ENCODE measurements around the gene EIF4E3. TPM values are rescaled to one million over a fixed set of nuclear protein-coding genes. Genes with fewer than 3 reads are reported as not detected.

EIF4E3 gene
- polyA plus RNA-seq, 6 donors from 2014 or later, result 2.1 to 5.1 (median 3.1) TPM

- Mint-ChIP-seq H3K9me3 (no peaks in the 10 kb centered on the region), H3K27me3 (peaks cover 0 to 19% (median 14%) of the 10 kb centered on the region in 3 donors), H3K4me1 (peaks cover 13 to 14% (median 13%) of the 10 kb centered on the region in 3 donors), H3K36me3 (no peaks in the 10 kb centered on the region), H3K27ac (no peak overlapping the region), H3K4me3 (no peak overlapping the region)
- no peak for DNase-seq
- no peak for ATAC-seq (ENCODE audit: low read depth in 2 of 2)
Measured at GRCh38 chr3:71718072-71718471, 7.1 kb downstream of the EIF4E3 start.

- H3K4me1 Mint-ChIP-seq, result peaks cover 0 to 5% (median 0%) of the 10 kb centered on the region in 3 donors
- DNase-seq (no peak), ATAC-seq (ENCODE audit: low read depth in 2 of 2) (no peak)
- H3K27ac Mint-ChIP-seq, result no peak overlapping the region
- peaks cover 0 to 6% (median 4%) of the 10 kb centered on the region in 3 donors for H3K27me3 Mint-ChIP-seq
- H3K36me3 Mint-ChIP-seq, result no peaks in the 10 kb centered on the region
- H3K9me3 Mint-ChIP-seq, result no peaks in the 10 kb centered on the region
- no peak overlapping the region for H3K4me3 Mint-ChIP-seq
Measured at GRCh38 chr3:71714595-71714994, 10.6 kb downstream of the EIF4E3 start.

- H3K36me3 Mint-ChIP-seq, result no peaks in the 10 kb centered on the region
- no peak overlapping the region for H3K27ac Mint-ChIP-seq
- ATAC-seq (ENCODE audit: low read depth in 2 of 2) (no peak), DNase-seq (no peak)
- no peaks in the 10 kb centered on the region for H3K27me3 Mint-ChIP-seq
- no peaks in the 10 kb centered on the region for H3K4me1 Mint-ChIP-seq
- H3K4me3 Mint-ChIP-seq, result no peak overlapping the region
- no peaks in the 10 kb centered on the region for H3K9me3 Mint-ChIP-seq
Measured at GRCh38 chr3:71713041-71713440, 12.2 kb downstream of the EIF4E3 start.

DNA sequence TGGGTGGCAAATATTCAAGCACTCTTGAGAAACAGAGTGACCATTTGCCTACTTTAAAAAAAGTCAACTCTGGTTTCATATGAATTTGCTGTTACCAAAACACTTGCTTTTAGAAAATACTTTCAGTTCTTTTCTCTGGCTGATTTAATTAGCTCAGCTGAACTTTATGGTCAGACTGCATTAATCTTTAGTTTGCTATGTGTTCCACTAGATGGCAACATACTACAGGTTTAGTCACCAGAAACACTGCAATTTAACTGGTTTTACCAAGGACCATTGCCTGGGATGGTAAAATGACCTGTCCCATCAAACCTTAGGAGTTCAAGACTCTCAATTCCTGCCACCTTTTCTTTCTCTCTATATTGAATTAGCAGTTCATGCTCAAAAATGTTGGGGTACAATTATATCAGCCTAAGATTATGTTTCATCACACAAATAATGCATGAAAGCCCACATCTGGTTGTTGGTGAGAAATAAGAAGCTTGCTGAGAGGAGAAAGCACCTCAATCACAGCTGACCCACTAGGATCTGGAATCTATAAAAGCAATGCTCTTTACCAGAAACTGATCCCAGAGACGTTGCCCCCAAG lies 14.2 kb downstream of the EIF4E3 start:
- ATAC-seq (ENCODE audit: low read depth in 2 of 2), result peak; percentile 63 to 74
- DNase-seq, result peak; percentile 29
- no peak overlapping the region for H3K27ac Mint-ChIP-seq
- no peaks in the 10 kb centered on the region for H3K9me3 Mint-ChIP-seq
- no peaks in the 10 kb centered on the region for H3K27me3 Mint-ChIP-seq
- H3K4me1 Mint-ChIP-seq, result no peaks in the 10 kb centered on the region
- no peak overlapping the region for H3K4me3 Mint-ChIP-seq
- no peaks in the 10 kb centered on the region for H3K36me3 Mint-ChIP-seq

- H3K27ac Mint-ChIP-seq, result no peak overlapping the region
- DNase-seq, result no peak
Measured at GRCh38 chr3:71709908-71710511, 15.2 kb downstream of the EIF4E3 start.

GRCh38 chr3:71708476-71709105 lies 16.6 kb downstream of the EIF4E3 start:
- no peak for ATAC-seq (ENCODE audit: low read depth in 2 of 2)
- H3K9me3 Mint-ChIP-seq, result no peaks in the 10 kb centered on the region
- H3K36me3 Mint-ChIP-seq, result peaks cover 0 to 4% of the 10 kb centered on the region in 2 donors
- no peaks in the 10 kb centered on the region for H3K4me1 Mint-ChIP-seq
- no peak overlapping the region for H3K4me3 Mint-ChIP-seq
- H3K27ac Mint-ChIP-seq, result no peak overlapping the region
- no peaks in the 10 kb centered on the region for H3K27me3 Mint-ChIP-seq
- DNase-seq, result no peak

More at GRCh38 chr3:71709908-71710511, 15.2 kb downstream of the EIF4E3 start:
- ATAC-seq (ENCODE audit: low read depth in 2 of 2), result no peak
- H3K9me3 Mint-ChIP-seq, result no peaks in the 10 kb centered on the region
- no peaks in the 10 kb centered on the region for H3K4me1 Mint-ChIP-seq
- no peaks in the 10 kb centered on the region for H3K36me3 Mint-ChIP-seq
- H3K27me3 Mint-ChIP-seq, result no peaks in the 10 kb centered on the region
- peak overlapping the region in 1 of 8 donors; percentile 3 for H3K4me3 Mint-ChIP-seq

- H3K4me3 Mint-ChIP-seq, result no peak overlapping the region
Measured at GRCh38 chr3:71707595-71707994, 17.6 kb downstream of the EIF4E3 start.

GRCh38 chr3:71705681-71706080 lies 19.5 kb downstream of the EIF4E3 start:
- Mint-ChIP-seq H3K4me1 (peaks cover 5 to 9% (median 7%) of the 10 kb centered on the region in 3 donors), H3K27ac (peak overlapping the region in 1 of 6 donors; percentile 22), H3K36me3 (peaks cover 0 to 4% of the 10 kb centered on the region in 2 donors), H3K27me3 (no peaks in the 10 kb centered on the region), H3K9me3 (no peaks in the 10 kb centered on the region), H3K4me3 (no peak overlapping the region)
- ATAC-seq (ENCODE audit: low read depth in 2 of 2), result no peak
- no peak for DNase-seq

More at GRCh38 chr3:71707595-71707994, 17.6 kb downstream of the EIF4E3 start:
- DNase-seq, result no peak
- H3K27me3 Mint-ChIP-seq, result no peaks in the 10 kb centered on the region
- peaks cover under 1 to 3% (median under 1%) of the 10 kb centered on the region in 3 donors for H3K4me1 Mint-ChIP-seq
- no peak for ATAC-seq (ENCODE audit: low read depth in 2 of 2)
- H3K9me3 Mint-ChIP-seq, result no peaks in the 10 kb centered on the region
- peaks cover 0 to 4% of the 10 kb centered on the region in 2 donors for H3K36me3 Mint-ChIP-seq
- no peak overlapping the region for H3K27ac Mint-ChIP-seq

- Mint-ChIP-seq H3K27ac (peak overlapping the region in 1 of 6 donors; percentile 1), H3K4me1 (peaks cover 5 to 9% (median 7%) of the 10 kb centered on the region in 3 donors), H3K36me3 (peaks cover 0 to 4% of the 10 kb centered on the region in 2 donors), H3K27me3 (no peaks in the 10 kb centered on the region), H3K9me3 (no peaks in the 10 kb centered on the region), H3K4me3 (no peak overlapping the region)
- ATAC-seq (ENCODE audit: low read depth in 2 of 2), result no peak
- DNase-seq, result no peak
Measured at GRCh38 chr3:71704915-71705314, 20.3 kb downstream of the EIF4E3 start.

- peaks cover 0 to 9% of the 10 kb centered on the region in 2 donors for H3K36me3 Mint-ChIP-seq
- H3K4me1 Mint-ChIP-seq, result peaks cover 5 to 9% (median 7%) of the 10 kb centered on the region in 3 donors
- H3K4me3 Mint-ChIP-seq, result no peak overlapping the region
Measured at GRCh38 chr3:71703797-71704196, 21.4 kb downstream of the EIF4E3 start.

DNA sequence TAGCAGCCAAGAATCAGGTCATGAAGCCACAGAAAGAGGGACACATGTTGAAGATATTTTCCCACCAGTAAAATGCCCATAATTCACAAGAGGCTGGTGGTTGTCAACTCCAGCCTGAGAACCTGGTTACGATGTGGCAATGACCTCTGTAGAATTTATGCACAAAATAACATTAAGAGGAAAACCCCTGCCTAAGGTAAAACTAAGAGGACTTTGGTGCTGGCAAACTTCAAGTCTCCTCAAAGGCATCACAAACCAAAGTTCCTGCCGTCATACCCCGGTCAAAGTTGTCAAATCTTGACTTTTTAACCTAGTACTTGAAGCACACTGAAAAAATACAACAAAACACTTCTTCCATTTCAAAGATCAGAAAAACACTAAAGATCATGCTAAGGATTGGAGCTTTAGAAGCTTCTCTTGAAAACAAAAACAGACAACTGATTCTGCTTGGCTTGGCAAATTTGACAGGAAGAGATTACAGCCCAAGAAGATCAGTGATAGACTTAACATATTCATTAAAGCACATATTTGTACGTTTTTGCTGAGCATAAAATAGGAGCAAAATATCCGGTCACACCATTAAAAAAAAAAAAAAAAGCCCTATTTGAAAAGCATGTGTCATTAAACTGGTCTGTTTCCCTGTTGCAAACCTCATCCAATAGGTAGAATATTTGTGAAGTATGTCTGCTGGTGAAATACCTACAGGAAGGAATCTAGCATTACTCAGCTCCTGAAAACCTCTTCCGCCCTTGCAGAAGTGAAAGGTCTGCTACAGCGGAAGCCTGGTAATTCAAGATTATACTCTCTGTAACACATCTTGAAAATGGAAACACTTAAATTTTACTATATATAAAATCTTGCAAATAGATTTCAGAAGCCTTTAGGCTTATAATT lies 22.8 kb downstream of the EIF4E3 start:
- peak in 1 of 2 donors; percentile 37 for ATAC-seq (ENCODE audit: low read depth in 2 of 2)
- no peak for DNase-seq
- Mint-ChIP-seq H3K27ac (peak overlapping the region in 1 of 6 donors; percentile 35), H3K9me3 (no peaks in the 10 kb centered on the region), H3K4me3 (no peak overlapping the region), H3K36me3 (peaks cover 5 to 20% of the 10 kb centered on the region in 2 donors), H3K4me1 (peaks cover 5 to 9% (median 7%) of the 10 kb centered on the region in 3 donors), H3K27me3 (no peaks in the 10 kb centered on the region)

More at GRCh38 chr3:71703797-71704196, 21.4 kb downstream of the EIF4E3 start:
- no peak for ATAC-seq (ENCODE audit: low read depth in 2 of 2)
- Mint-ChIP-seq H3K27ac (no peak overlapping the region), H3K9me3 (no peaks in the 10 kb centered on the region), H3K27me3 (no peaks in the 10 kb centered on the region)
- no peak for DNase-seq

DNA sequence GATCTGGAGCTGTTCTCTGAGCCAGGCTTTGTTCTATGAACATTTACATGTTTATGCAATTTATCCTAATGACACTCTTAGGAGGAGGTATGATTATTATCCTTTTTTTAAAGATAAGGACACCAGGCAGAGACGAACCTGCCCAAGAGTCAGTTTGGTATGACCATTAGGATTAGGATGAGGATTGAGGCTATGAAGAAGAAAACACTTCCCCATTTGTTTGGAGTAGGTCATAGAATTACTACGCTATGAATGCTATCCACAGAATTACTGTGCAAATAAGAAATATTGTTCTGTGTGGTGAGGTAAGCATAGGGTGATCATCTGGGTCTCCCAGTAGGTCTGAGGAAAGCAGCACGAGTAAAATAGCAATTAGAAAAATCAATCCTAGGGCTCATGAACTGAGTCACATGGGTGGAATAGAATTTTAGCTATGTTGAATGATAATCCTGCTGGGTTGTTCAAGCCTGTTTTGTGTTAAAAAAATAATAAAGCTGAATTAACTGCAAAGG lies 23.9 kb downstream of the EIF4E3 start:
- Mint-ChIP-seq H3K4me1 (peaks cover 5 to 9% (median 7%) of the 10 kb centered on the region in 3 donors), H3K4me3 (no peak overlapping the region), H3K36me3 (peaks cover 7 to 22% of the 10 kb centered on the region in 2 donors), H3K9me3 (no peaks in the 10 kb centered on the region), H3K27ac (peak overlapping the region in 1 of 6 donors; percentile 40), H3K27me3 (no peaks in the 10 kb centered on the region)
- DNase-seq, result no peak
- ATAC-seq (ENCODE audit: low read depth in 2 of 2), result no peak

GRCh38 chr3:71695000-71695482 lies 30.2 kb downstream of the EIF4E3 start:
- Mint-ChIP-seq H3K4me1 (no peaks in the 10 kb centered on the region), H3K27me3 (no peaks in the 10 kb centered on the region), H3K4me3 (no peak overlapping the region), H3K9me3 (no peaks in the 10 kb centered on the region), H3K27ac (no peak overlapping the region), H3K36me3 (peaks cover 11 to 17% of the 10 kb centered on the region in 2 donors)
- DNase-seq (no peak), ATAC-seq (ENCODE audit: low read depth in 2 of 2) (no peak)

Data from naive B cell (primary cell).